MM.1S (cell line): ENCODE measurements around the gene PKD1L1.

Experiments
- CTCF ChIP-seq: fragments of 300-600 bp; sonication (generic); IDR thresholded peaks from 2 replicates; pipeline ENCODE4 v1.5.1; 2016; ENCODE audit warnings: antibody characterized with exemption, low read length, mixed read lengths
- EZH2phosphoT487 ChIP-seq: fragments of 300-600 bp; sonication (generic); IDR thresholded peaks from 2 replicates; pipeline ENCODE4 v1.6.1; 2018; ENCODE audit warnings: antibody characterized with exemption, low read length

DNA sequence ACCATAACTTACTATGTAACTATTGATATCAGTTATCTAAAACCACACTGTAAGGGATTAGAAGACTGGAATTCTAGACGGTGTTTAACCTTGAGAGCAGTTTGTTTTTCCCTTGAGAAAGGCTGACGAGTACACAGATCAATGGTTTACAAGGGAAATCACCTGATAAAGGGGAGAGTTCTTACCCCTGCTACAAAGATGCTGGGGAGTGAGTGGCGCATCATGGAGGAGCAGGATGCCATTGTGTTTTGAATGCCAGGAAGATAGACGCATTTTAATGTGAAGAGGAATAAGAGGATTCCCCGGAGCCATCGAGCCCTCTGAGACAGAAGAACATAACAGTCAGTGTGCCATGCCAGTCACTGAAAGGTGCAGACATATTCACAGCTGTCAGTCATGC lies 145.2 kb downstream of the PKD1L1 start:
- no peak for TF ChIP-seq CTCF
- TF ChIP-seq EZH2phosphoT487 = no peak
